Thyroid gland (tissue), 4 donors: ENCODE measurements around the gene ELMO1. TPM values are rescaled to one million over a fixed set of nuclear protein-coding genes. Genes with fewer than 3 reads are reported as not detected.

Experiments used
- DNase-seq, 2 donors: peaks; one replicate each; pipeline ENCODE4 v3.0.0-alpha.2; 2019
- H3K27ac ChIP-seq, 3 donors: fragments of 200-600 bp; sonication (generic); 1 replicate in 2 of 3; 2 replicates in 1 of 3; pipeline ENCODE4 v1.5.1; 2016 to 2019; ENCODE audit warnings: mild to moderate bottlenecking in 1 of 3, moderate library complexity in 1 of 3
- H3K27me3 ChIP-seq: fragments of 200-600 bp; sonication (generic); one replicate; pipeline ENCODE4 v1.5.1; 2019
- H3K36me3 ChIP-seq, 2 donors: fragments of 200-600 bp; sonication (generic); one replicate each; pipeline ENCODE4 v1.5.1; 2016 to 2019
- H3K4me1 ChIP-seq, 2 donors: fragments of 200-600 bp; sonication (generic); one replicate each; pipeline ENCODE4 v1.5.1; 2017 to 2019
- H3K4me3 ChIP-seq, 3 donors: fragments of 200-600 bp; sonication (generic); replicated peaks in 1 of 3; 1 replicate in 2 of 3; 2 replicates in 1 of 3; pipeline ENCODE4 v1.5.1; 2016; ENCODE audit warnings: mild to moderate bottlenecking in 1 of 3
- H3K9me3 ChIP-seq: fragments of 200-600 bp; sonication (generic); one replicate; pipeline ENCODE4 v1.5.1; 2017
- POLR2A ChIP-seq, 2 donors: fragments of 450-650 bp; IDR thresholded peaks; one replicate each; pipeline ENCODE4 v1.6.1; 2017; ENCODE audit warnings: antibody characterized with exemption in 2 of 2, mild to moderate bottlenecking in 2 of 2, moderate library complexity in 1 of 2
- WGBS, 2 donors: methylation state at CpG; one replicate each; pipeline ENCODE4 v1.1.5; 2017; 5-methylcytosine and 5-hydroxymethylcytosine counted together
- intact Hi-C: fragments of 100-400 bp; cut with DNase I; formaldehyde crosslinking; loops from one replicate; pipeline ENCODE4 v1.15.1; 2023
- total RNA-seq, 4 donors: library from RNA; depleted of rRNA; stranded (reverse); fragments of >200 nt; gene quantifications; one replicate each; pipeline ENCODE4 v1.2.3, GENCODE V29; 2016
- TF ChIP-seq, protein P1 (sequence below), 6 experiments: fragments of 200-600 bp in 3 of 6; fragments of 450-650 bp in 3 of 6; sonication (generic) in 3 of 6; IDR thresholded peaks; one replicate each; pipeline ENCODE4 v1.5.1; 2016 to 2019; ENCODE audit warnings: antibody characterized with exemption in 6 of 6, mild to moderate bottlenecking in 2 of 6, inconsistent platforms in 1 of 6, moderate library complexity in 1 of 6

ELMO1 gene
- total RNA-seq, 4 donors from 2014 or later: 168 to 423 (median 312) TPM

GRCh38 chr7:37282927-37283326 lies 165.7 kb downstream of the ELMO1 start:
- intact Hi-C loops: no loop called here
- Histone ChIP-seq H3K27ac (peak overlapping the region in 1 of 3 donors; percentile 51), H3K36me3 (no peaks in the 10 kb centered on the region), H3K4me3 (no peak overlapping the region), H3K27me3 (no peaks in the 10 kb centered on the region), H3K4me1 (peaks cover 49 to 57% of the 10 kb centered on the region in 2 donors), H3K9me3 (no peaks in the 10 kb centered on the region)
- TF ChIP-seq, protein P1, sequence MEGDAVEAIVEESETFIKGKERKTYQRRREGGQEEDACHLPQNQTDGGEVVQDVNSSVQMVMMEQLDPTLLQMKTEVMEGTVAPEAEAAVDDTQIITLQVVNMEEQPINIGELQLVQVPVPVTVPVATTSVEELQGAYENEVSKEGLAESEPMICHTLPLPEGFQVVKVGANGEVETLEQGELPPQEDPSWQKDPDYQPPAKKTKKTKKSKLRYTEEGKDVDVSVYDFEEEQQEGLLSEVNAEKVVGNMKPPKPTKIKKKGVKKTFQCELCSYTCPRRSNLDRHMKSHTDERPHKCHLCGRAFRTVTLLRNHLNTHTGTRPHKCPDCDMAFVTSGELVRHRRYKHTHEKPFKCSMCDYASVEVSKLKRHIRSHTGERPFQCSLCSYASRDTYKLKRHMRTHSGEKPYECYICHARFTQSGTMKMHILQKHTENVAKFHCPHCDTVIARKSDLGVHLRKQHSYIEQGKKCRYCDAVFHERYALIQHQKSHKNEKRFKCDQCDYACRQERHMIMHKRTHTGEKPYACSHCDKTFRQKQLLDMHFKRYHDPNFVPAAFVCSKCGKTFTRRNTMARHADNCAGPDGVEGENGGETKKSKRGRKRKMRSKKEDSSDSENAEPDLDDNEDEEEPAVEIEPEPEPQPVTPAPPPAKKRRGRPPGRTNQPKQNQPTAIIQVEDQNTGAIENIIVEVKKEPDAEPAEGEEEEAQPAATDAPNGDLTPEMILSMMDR (IDR thresholded peaks at IDR 0.05): no peak
- TF ChIP-seq POLR2A (IDR thresholded peaks at IDR 0.05): no peak
- no peak for DNase-seq
- WGBS, 2 donors: 86 to 88% methylated on average over 3 of the region's 3 CpGs

DNA sequence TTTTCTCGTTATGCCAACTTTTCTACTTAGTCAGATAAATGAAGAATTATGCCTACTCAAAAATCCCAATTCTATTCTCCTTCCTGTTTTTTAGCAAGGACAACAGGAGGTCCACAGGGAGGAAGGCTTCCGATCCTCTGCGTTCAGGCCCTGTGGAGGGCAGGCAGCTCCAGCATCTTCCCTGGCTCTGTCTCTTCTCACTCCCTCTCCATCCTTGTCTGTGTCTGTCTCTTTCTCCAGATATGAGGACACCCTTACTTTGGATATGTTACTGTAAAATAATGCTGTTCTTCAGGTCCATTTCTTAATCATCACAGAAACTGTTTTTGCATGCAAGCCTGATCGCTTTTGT lies 166.6 kb downstream of the ELMO1 start:
- DNase-seq: no peak
- H3K36me3 ChIP-seq: no peaks in the 10 kb centered on the region
- no peaks in the 10 kb centered on the region for H3K9me3 ChIP-seq
- TF ChIP-seq POLR2A (IDR thresholded peaks at IDR 0.05): no peak
- TF ChIP-seq, protein P1 (IDR thresholded peaks at IDR 0.05): no peak
- H3K27ac ChIP-seq: no peak overlapping the region
- no peaks in the 10 kb centered on the region for H3K27me3 ChIP-seq
- H3K4me3 ChIP-seq: no peak overlapping the region
- 85 to 92% methylated on average over 4 of the region's 4 CpGs for WGBS, 2 donors
- H3K4me1 ChIP-seq: peaks cover 45 to 52% of the 10 kb centered on the region in 2 donors
- intact Hi-C loops: no loop called here

- no peak for TF ChIP-seq POLR2A (IDR thresholded peaks at IDR 0.05)
- TF ChIP-seq, protein P1 (IDR thresholded peaks at IDR 0.05): peak in 1 of 6 experiments; percentile 6
- peaks cover 39 to 46% of the 10 kb centered on the region in 2 donors for H3K4me1 ChIP-seq
- H3K27me3 ChIP-seq: no peaks in the 10 kb centered on the region
- WGBS, 2 donors: 74 to 76% methylated on average over 5 of the region's 5 CpGs
- H3K4me3 ChIP-seq: no peak overlapping the region
- DNase-seq: peak in 1 of 2 donors; percentile 48
- no peaks in the 10 kb centered on the region for H3K9me3 ChIP-seq
- H3K36me3 ChIP-seq: no peaks in the 10 kb centered on the region
- intact Hi-C loops: no loop called here
- H3K27ac ChIP-seq: no peak overlapping the region
These were observed 167.1 kb downstream of the ELMO1 start for GRCh38 chr7:37281368-37282092.

GRCh38 chr7:37277513-37277912 lies 171.2 kb downstream of the ELMO1 start:
- Histone ChIP-seq H3K4me3 (no peak overlapping the region), H3K9me3 (no peaks in the 10 kb centered on the region), H3K27ac (no peak overlapping the region), H3K4me1 (peaks cover 22 to 25% of the 10 kb centered on the region in 2 donors), H3K36me3 (no peaks in the 10 kb centered on the region), H3K27me3 (no peaks in the 10 kb centered on the region)
- WGBS, 2 donors: 92 to 94% methylated on average over 3 of the region's 3 CpGs
- no peak for DNase-seq
- intact Hi-C loops: no loop called here
- TF ChIP-seq, protein P1 (IDR thresholded peaks at IDR 0.05): no peak
- TF ChIP-seq POLR2A (IDR thresholded peaks at IDR 0.05): no peak

- Histone ChIP-seq H3K27me3 (no peaks in the 10 kb centered on the region), H3K9me3 (no peaks in the 10 kb centered on the region), H3K36me3 (no peaks in the 10 kb centered on the region), H3K27ac (no peak overlapping the region), H3K4me3 (no peak overlapping the region), H3K4me1 (peaks cover 15 to 16% of the 10 kb centered on the region in 2 donors)
- intact Hi-C loops: no loop called here
- TF ChIP-seq, protein P1 (IDR thresholded peaks at IDR 0.05): no peak
- WGBS, 2 donors: 64 to 79% methylated on average over 5 of the region's 5 CpGs
- no peak for DNase-seq
These were observed 173.5 kb downstream of the ELMO1 start for GRCh38 chr7:37275078-37275710.
